Parathyroid adenoma (tissue), 2 donors: ENCODE data around the gene ARFGEF3.

ENCODE experiments used
- H2AFZ ChIP-seq: fragments of 300-600 bp; sonication (generic); one replicate; pipeline ENCODE4 v1.7.0; 2017; ENCODE audit warnings: antibody characterized with exemption, mild to moderate bottlenecking
- H3K27ac ChIP-seq: fragments of 300-600 bp; sonication (generic); one replicate; pipeline ENCODE4 v1.7.0; 2017
- H3K27me3 ChIP-seq: fragments of 300-600 bp; sonication (generic); one replicate; pipeline ENCODE4 v1.7.0; 2017; ENCODE audit warnings: low read length; ENCODE audit not compliant: control insufficient read depth, insufficient read depth
- H3K36me3 ChIP-seq: fragments of 300-600 bp; sonication (generic); one replicate; pipeline ENCODE4 v1.7.0; 2017; ENCODE audit warnings: low read length; ENCODE audit not compliant: control insufficient read depth, insufficient read depth
- H3K4me1 ChIP-seq: fragments of 300-600 bp; sonication (generic); one replicate; pipeline ENCODE4 v1.7.0; 2017; ENCODE audit warnings: control low read depth
- H3K4me2 ChIP-seq: fragments of 300-600 bp; sonication (generic); one replicate; pipeline ENCODE4 v1.7.0; 2017; ENCODE audit warnings: low read length
- H3K4me3 ChIP-seq: fragments of 300-600 bp; sonication (generic); one replicate; pipeline ENCODE4 v1.7.0; 2017; ENCODE audit warnings: low read depth, low read length
- H3K79me2 ChIP-seq: fragments of 300-600 bp; sonication (generic); one replicate; pipeline ENCODE4 v1.7.0; 2017; ENCODE audit warnings: control low read depth
- H3K9ac ChIP-seq: fragments of 300-600 bp; sonication (generic); one replicate; pipeline ENCODE4 v1.7.0; 2017; ENCODE audit warnings: mild to moderate bottlenecking
- H3K9me3 ChIP-seq: fragments of 300-600 bp; sonication (generic); one replicate; pipeline ENCODE4 v1.7.0; 2017; ENCODE audit warnings: low read length; ENCODE audit not compliant: control insufficient read depth
- CTCF ChIP-seq: fragments of 300-600 bp; sonication (generic); IDR thresholded peaks from one replicate; pipeline ENCODE4 v1.7.0; 2017; ENCODE audit warnings: antibody characterized with exemption, mild to moderate bottlenecking
- donor health status: primary hyperparathyroidism.

Gene ARFGEF3

GRCh38 chr6:138389551-138389950 is 227.8 kb downstream of the ARFGEF3 start:
- Histone ChIP-seq H3K27me3 (no peaks in the 10 kb centered on the region), H3K36me3 (no peaks in the 10 kb centered on the region), H3K9ac (no peak overlapping the region), H3K9me3 (no peaks in the 10 kb centered on the region), H3K27ac (no peak overlapping the region), H3K4me2 (no peak overlapping the region), H3K4me1 (peaks cover 6% of the 10 kb centered on the region), H3K4me3 (no peak overlapping the region), H2AFZ (no peak overlapping the region), H3K79me2 (no peaks in the 10 kb centered on the region)
- no peak for TF ChIP-seq CTCF
